Amygdala (tissue), 56 donors: ENCODE measurements around the gene GABRR2.
"Not testable (repeated sequence)": the region's sequence is repeated elsewhere in the genome, so short reads cannot be mapped to it uniquely, and the experiment has no call there.

ENCODE experiments used
- DNase-seq, 56 donors: peaks; one replicate each; lab custom pipeline; 2025; lab: John Stamatoyannopoulos, UW

GABRR2 gene

GRCh38 chr6:89264296-89264695 is 50.8 kb downstream of the GABRR2 start:
- DNase-seq, result no peak

GRCh38 chr6:89260832-89261231 is 54.3 kb downstream of the GABRR2 start:
- DNase-seq, result no peak

GRCh38 chr6:89260310-89260709 is 54.8 kb downstream of the GABRR2 start:
- no peak for DNase-seq

- no peak for DNase-seq
These were observed 56.2 kb downstream of the GABRR2 start for GRCh38 chr6:89258912-89259311.

GRCh38 chr6:89257781-89258180 is 57.3 kb downstream of the GABRR2 start:
- no peak for DNase-seq

- DNase-seq, result no peak
These were observed 57.8 kb downstream of the GABRR2 start for GRCh38 chr6:89257346-89257745.

- no peak for DNase-seq
These were observed 59.7 kb downstream of the GABRR2 start for GRCh38 chr6:89255417-89255816.

- no peak for DNase-seq
These were observed 60.5 kb downstream of the GABRR2 start for GRCh38 chr6:89254569-89254968.

GRCh38 chr6:89252907-89253306 is 62.2 kb downstream of the GABRR2 start:
- DNase-seq, result no peak

GRCh38 chr6:89251976-89252375 is 63.1 kb downstream of the GABRR2 start:
- no peak for DNase-seq

GRCh38 chr6:89251170-89251569 is 63.9 kb downstream of the GABRR2 start:
- no peak for DNase-seq

- no peak for DNase-seq
These were observed 64.9 kb downstream of the GABRR2 start for GRCh38 chr6:89250239-89250638.

GRCh38 chr6:89244241-89244985 is 70.7 kb downstream of the GABRR2 start:
- no peak for DNase-seq

- DNase-seq, result no peak
These were observed 71.8 kb downstream of the GABRR2 start for GRCh38 chr6:89243331-89243629.

- peak in 1 of 56 donors; percentile 2 for DNase-seq
These were observed 72.3 kb downstream of the GABRR2 start for GRCh38 chr6:89242574-89243330.

- no peak for DNase-seq
These were observed 75.8 kb downstream of the GABRR2 start for GRCh38 chr6:89239338-89239737.

- DNase-seq, result no peak
These were observed 77.9 kb downstream of the GABRR2 start for GRCh38 chr6:89237158-89237557.

GRCh38 chr6:89233605-89234004 is 81.5 kb downstream of the GABRR2 start:
- DNase-seq, result not testable (repeated sequence)

- DNase-seq, result no peak
These were observed 92.4 kb downstream of the GABRR2 start for GRCh38 chr6:89222712-89223039.

GRCh38 chr6:89221971-89222711 is 93.0 kb downstream of the GABRR2 start:
- DNase-seq, result no peak

- no peak for DNase-seq
These were observed 94.0 kb downstream of the GABRR2 start for GRCh38 chr6:89221129-89221528.
